Activated CD8-positive, alpha-beta memory T cell treated with anti-CD3 and anti-CD28 coated beads for 4 hours (primary cell): ENCODE data around the gene DOK3.

Experiments used
- DNase-seq, 2 donors: peaks; one replicate each; pipeline ENCODE4 v3.0.0-alpha.2; 2020; ENCODE audit warnings: low read depth in 2 of 2

The DOK3 gene

GRCh38 chr5:177509381-177509951, at the start of gene DOK3:
Gene DOK3 (minus strand): TSS chr5:177509826. CDS start chr5:177509540, 286 bp downstream.
- no peak for DNase-seq

DNA sequence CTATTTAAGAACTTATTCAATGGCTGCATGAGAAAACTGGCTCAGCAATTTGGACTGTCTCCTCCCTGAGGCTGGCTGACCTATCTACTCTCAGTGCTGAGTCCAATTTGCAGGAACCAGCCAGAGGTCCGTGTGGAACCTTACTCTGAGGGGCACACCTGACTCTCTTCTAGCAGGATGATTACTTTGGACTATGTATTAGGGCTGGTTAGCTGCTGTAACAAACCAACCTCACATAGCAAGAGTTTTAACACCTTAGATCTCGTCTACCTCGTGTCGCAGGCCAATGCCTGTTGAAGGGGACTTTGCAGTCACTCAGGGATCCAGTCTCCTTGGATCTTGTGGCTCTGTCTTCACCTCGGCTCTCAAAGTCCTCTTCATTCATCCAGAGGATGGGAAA, 48.2 kb upstream of the DOK3 start:
- no peak for DNase-seq

DNA sequence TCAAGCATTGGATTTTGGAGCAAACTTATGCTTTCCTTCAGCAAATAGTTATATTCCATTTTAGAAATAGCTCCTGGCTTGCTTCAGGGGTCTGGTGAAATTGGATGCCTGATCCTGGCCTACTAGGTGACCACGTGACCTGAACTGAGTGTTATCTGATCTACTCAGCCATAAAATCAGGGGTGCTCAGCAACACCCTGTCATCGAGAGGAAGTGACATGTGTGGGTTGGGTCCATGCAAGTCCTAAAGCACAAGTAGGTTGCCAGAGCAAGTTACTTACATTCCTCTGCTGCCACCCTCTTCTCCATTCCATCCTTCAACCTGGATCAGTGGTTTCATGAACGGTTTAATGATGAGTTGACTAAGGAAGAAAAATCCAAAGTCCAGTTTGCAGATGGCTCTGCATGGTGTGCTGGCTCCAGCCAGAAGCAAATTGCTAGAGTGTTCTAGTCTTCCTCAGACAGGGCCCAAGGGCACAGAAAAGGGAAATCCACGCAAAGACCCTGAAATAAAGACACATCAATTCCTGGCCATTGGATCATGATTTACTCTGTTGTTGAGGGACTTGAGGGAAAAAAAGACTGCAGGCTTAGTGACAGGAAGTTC, 47.5 kb upstream of the DOK3 start:
- no peak for DNase-seq

GRCh38 chr5:177555665-177556064, 46.0 kb upstream of the DOK3 start:
- DNase-seq: no peak

DNA sequence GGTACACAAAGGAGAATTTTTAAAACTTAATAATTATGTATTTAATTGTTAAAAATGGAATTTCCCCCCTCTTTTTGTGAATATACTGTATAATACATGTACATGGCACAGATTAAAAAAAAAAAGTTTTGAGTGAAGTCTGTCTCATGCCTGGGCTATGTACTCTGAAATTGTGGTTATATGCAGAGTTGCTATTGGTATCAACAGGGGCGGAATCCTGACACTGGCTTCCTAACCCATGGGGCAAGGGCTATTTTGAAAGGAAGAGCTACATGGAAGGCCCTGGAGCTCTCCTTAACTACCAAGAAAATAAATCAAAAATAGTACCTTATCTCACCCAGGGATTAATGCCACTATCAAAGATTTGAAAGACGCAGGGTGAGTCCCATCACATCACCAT, 45.6 kb upstream of the DOK3 start:
- no peak for DNase-seq

GRCh38 chr5:177554474-177555111, 45.0 kb upstream of the DOK3 start, which contains the start of gene FAM193B:
Gene FAM193B (minus strand): TSS chr5:177554563. CDS start chr5:177554458, 105 bp downstream.
- DNase-seq: peak; percentile 88 to 91

DNA sequence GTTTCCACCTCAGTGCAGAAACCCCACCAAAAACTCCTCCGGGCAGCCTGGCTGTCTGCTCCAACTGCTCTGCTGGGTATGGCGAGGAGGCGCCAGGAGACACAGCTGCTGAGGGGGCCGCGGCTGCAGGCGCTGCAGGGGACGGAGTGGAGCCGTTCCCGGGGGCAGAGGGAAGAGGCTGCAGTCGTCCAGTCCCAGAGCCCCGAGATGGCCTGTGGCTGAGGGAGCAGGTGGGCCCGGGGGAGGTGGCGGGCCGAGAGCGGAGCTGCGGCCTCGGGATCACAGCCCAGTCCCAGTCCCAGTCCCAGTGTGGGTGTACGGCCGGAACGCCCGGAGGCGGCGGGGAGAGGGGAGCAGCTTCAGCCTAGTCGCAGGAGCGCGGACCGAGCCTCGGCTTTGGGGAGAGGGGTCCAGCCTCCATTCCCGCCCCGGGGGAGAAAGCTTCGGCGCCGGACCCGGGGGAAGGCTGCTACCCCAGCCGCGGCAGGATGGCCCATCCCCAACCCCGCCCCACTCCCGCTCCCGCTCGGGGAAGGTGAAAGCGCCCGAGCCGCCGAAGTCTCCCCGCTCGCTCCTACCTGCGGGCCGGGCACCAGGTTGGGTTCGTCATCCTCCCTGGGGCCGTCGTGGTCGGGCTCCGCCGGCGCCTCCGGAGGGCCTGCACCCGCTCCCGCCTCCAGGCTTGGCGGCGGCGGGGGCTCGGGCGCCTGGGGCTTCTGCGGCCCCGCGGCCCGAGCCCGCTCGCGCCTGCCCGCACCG, 44.2 kb upstream of the DOK3 start:
- peak in 1 of 2 donors; percentile 17 for DNase-seq

GRCh38 chr5:177552839-177553455, 43.3 kb upstream of the DOK3 start:
- no peak for DNase-seq

DNA sequence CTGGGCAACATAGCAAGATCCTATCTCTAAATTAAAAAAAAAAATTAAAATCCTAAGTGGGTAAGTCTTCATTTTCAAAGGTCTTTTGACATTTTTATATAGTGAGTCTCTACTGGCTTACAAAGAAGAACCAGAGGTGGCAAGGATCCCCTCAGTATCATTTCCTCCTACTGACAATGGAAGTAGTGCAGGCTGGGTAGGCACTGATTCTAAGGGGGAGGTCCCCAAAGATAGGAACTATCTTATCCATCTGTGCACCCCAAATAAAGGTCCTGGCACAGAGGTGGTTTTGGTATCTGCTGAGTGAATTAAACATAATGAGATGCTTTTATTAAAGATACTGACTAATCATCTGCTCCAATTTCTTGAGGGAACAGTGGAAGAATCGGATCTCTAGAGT, 40.5 kb upstream of the DOK3 start:
- DNase-seq: no peak

DNA sequence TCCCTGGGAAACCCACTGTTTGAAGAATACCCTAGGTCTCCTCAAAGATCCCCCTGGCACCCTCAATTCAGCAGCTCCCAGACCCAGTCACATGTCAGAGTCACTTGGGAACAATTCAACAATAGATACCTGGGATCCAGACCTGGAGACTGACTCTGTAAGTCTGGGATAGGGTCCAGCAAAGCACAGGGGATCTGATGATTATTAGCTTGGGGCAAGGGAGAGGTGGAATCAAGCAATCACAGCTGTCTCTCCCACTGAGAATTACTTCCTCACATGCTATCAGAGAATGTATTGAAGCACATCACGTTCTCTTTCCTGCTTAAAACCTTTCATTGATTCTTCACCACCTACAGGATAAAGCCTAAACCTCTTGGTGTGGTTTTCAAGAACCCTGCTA, 38.9 kb upstream of the DOK3 start:
- DNase-seq: no peak

DNA sequence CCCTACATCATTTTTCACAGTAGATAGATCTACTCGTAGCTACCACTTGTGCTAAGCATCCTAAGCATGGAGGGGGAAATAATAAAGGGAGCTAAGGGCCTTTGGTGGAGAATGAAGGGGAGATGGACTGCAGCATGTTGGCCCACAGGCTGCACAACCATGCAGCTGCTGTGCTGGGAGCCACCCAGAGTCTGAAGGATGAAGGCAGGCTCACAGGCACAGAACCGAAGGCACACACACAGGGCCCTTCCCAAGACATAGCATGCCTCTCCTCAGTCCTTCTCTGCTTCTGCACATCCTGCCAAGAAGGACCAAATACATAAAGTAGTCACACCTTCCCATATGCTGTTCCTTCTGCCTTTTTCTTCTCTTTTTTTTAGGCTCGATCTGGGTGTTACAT, 38.1 kb upstream of the DOK3 start:
- no peak for DNase-seq

DNA sequence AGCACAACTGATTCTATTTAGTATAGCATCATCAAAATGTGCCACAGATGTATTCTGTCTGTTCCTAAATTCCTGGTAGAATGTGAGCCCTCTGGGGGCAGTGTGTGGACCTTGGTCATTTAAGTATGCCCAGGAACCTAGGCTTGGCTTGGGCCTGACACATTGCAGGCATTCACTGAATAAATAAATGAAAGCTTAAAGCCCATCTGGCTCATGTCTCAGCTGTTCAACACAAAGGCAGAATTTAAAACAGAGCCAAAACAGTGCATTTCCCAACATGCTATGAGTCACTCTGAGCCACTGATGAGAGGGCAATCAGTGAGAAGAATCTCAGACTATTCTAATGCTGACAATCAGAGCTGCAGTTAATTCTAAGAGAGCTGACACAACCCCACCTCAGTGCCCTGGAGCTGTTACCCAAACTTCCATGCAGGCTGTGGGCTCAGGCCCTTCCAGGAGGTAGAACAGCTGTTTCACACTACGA, 36.7 kb upstream of the DOK3 start:
- no peak for DNase-seq

DNA sequence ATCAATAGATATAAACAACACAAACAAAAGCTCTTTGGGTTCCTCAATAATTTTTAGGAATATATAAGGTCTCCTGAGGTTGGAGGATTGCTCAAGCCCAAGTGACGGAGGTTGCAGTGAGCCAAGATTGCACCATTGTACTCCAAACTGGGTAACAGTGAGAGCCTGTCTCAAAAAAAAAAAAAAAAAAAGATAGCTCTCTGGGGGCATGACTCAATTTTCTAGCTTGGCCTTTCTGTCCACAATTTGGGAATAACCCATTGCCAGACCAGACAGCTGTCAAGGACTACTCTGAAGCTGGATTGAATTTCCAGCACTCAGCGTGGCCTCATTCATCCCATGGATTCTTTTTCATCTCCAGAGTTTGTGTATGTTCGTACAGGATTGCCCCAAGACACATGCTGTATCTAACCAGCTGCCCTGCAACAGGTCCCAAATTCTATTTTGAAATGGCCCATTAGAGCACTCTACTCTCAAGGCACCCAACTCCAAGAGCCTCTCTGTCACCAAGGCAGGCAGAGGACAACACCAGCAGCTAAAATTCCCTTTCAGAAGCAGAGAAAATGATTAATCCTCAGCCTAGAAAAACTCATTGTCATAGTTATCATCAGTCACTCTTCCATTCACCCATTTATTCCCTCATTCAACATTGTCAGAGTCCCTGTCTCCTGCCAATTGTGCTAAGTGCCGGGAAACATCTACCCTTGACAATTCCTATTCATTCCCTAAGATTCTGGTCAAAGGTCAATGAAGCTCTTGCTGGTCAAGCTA, 36.0 kb upstream of the DOK3 start:
- no peak for DNase-seq

- no peak for DNase-seq
Measured at GRCh38 chr5:177542816-177543465, 33.3 kb upstream of the DOK3 start.

GRCh38 chr5:177540438-177540837, 30.8 kb upstream of the DOK3 start:
- no peak for DNase-seq

DNA sequence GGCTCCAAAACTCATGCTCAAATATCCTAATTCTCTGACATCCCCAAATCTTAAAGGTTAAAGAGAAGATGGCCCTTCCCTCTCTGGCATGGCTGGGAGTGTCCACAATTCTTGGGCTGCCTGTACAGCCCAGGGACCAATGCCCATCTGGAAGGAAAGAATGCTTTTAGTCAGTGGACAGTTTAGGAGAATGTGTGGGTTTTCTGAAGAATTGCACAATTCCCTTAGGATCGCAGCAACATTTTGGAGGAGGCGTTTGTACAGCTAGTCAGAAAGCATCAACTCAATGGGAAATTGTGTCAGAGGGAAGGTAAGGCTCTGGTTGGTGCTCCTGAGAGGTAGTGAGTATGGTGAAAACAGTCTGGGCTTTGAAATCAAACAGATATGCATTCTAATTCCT, 29.8 kb upstream of the DOK3 start:
- DNase-seq: no peak

DNA sequence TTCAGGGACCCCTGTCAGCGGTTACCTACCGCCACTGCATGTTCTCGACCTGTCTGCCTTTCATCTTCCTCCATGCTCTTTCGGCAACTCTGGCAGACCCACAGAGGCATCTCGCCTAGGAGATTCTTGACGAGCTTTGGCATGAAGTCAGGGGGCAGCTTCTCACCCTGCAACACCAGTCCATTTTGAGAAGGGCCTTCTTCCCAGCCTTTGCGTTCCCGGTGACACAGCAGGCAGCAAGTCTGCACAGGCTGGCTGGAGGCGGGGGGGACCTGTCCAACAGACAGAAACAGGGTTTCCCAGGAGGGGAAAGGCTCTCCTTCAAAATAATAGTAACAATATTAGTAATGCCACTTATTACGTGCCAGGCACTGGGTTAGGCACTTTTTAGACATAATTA, 29.2 kb upstream of the DOK3 start:
- DNase-seq: no peak

DNA sequence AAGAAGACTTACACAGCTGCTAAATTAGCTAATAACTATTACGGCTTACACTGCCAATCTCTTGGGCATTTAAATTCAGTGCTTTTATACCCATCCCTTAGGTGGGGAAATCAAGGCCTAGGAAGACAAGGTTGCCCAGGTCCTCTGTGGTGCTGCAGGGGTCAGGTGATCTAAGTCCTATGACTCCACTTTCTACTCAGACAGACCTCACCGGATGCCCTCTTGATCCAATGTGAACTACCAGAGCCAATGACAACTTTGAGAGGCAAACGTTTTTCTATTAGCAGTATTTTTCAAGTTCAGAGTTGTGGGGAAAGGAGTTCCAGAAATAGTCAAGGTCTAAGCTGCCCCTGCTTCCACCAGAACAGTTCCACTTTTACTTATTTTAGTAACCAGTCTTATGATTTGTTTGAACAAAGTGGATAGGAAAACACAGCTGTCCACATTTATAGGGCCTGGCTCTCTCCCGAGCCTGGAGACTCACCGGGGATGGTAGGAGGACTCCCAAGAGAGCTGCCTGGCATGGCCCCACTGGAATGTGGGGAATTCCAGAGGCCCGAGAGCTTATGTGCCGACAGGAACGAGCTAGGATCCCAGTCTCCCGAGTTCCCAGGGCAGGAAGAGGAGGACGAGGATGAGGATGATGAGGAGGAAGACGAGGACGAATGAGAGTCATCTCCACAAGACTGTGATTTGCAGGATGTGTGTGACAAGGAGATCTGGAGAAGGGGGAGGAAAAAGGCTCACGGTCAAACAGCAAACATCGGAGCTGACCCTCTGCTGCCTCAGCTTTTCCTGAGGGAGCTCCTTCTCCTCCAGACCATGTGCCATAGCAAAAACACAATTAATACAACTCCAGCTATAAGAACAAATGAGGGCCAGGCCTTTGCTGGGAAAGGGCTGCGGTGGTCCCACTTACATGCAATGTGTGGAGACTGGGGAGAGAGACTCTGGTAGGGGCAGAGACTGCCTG, 28.0 kb upstream of the DOK3 start:
- DNase-seq: no peak

DNA sequence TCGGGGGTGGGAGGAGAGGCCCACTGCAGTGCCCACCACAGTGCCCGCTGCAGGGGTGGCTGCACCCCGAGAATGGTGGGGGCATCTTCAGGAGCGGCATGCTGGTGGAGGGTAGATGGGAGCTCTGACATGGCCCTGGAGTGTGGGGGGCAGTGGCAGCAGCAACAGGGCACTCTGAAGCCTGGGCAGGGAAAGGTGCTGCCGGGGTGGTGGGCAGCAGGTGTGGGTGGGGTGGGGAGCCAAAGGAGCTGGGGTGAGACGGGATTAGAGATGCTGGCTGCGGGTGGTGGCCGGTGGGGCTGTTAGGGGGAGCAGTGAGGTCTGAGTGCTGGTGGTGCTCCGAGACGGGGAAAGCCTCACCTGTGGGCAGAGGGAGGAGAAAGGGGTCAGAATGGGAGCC, 26.8 kb upstream of the DOK3 start:
- DNase-seq: no peak

- no peak for DNase-seq
Measured at GRCh38 chr5:177535125-177535524, 25.5 kb upstream of the DOK3 start.
